Measurements from ENCODE around the gene MGAT5. TPM values are rescaled to one million over a fixed set of nuclear protein-coding genes. Genes with fewer than 3 reads are reported as not detected.
A peak's percentile ranks its signal among the peaks of the same experiment; 100 is the strongest.

Gene MGAT5
- total and polyA plus RNA-seq, 4 donors, result 6.1 to 49.7 (median 22.1) TPM

DNA sequence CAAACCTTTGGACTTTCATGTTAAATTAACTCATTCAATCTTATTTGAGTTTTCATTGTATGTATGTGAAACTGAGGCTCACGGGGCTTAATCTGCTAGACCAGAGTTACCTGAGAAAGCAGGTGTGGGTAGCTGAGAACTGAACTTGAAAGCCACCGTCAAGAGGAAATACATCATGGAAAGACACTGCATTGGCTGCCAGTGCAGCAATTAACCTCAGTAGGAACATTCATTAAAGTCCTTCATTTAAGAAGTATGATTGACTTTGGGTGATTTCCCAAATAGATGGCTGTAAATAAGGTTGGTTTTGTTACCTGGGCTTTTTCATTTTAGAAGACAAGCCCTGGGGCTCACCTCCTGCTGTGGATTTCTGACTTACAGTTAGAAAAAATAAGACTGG lies 36.5 kb upstream of the MGAT5 start:
- H3K27ac ChIP-seq (ENCODE audit: low read depth in 1 of 2, low read length in 2 of 2), result no peak overlapping the region
- H3K4me3 ChIP-seq (ENCODE audit: low read length in 2 of 2), result no peak overlapping the region
- 94 to 95% methylated on average over 2 of the region's 2 CpGs for WGBS, 2 donors
- ATAC-seq (ENCODE audit: low FRiP score) (no peak), DNase-seq (no peak)
- intact Hi-C loops (cut with DNase I), result no loop called here
- H3K9me3 ChIP-seq (ENCODE audit: control insufficient read depth, low read length), result no peaks in the 10 kb centered on the region
- no peaks in the 10 kb centered on the region for H3K27me3 ChIP-seq (ENCODE audit: control insufficient read depth in 1 of 2, insufficient read depth in 2 of 2, low read length in 1 of 2)
- no peaks in the 10 kb centered on the region for H3K36me3 ChIP-seq (ENCODE audit: control insufficient read depth in 1 of 2, insufficient read depth in 2 of 2, low read length in 1 of 2)
- H3K4me1 ChIP-seq (ENCODE audit: control insufficient read depth in 1 of 2, insufficient read depth in 2 of 2, low read length in 2 of 2), result peaks cover 0 to 7% of the 10 kb centered on the region in 2 donors

GRCh38 chr2:134217924-134218323 lies 35.9 kb upstream of the MGAT5 start:
- Histone ChIP-seq H3K4me1 (ENCODE audit: control insufficient read depth in 1 of 2, insufficient read depth in 2 of 2, low read length in 2 of 2) (peaks cover 0 to 7% of the 10 kb centered on the region in 2 donors), H3K27me3 (ENCODE audit: control insufficient read depth in 1 of 2, insufficient read depth in 2 of 2, low read length in 1 of 2) (no peaks in the 10 kb centered on the region), H3K36me3 (ENCODE audit: control insufficient read depth in 1 of 2, insufficient read depth in 2 of 2, low read length in 1 of 2) (no peaks in the 10 kb centered on the region), H3K4me3 (ENCODE audit: low read length in 2 of 2) (no peak overlapping the region), H3K27ac (ENCODE audit: low read depth in 1 of 2, low read length in 2 of 2) (no peak overlapping the region), H3K9me3 (ENCODE audit: control insufficient read depth, low read length) (no peaks in the 10 kb centered on the region)
- WGBS, 2 donors, result 97% methylated on average over 1 of the region's 1 CpG
- DNase-seq, result no peak
- ATAC-seq (ENCODE audit: low FRiP score), result no peak
- intact Hi-C loops (cut with DNase I), result no loop called here

DNA sequence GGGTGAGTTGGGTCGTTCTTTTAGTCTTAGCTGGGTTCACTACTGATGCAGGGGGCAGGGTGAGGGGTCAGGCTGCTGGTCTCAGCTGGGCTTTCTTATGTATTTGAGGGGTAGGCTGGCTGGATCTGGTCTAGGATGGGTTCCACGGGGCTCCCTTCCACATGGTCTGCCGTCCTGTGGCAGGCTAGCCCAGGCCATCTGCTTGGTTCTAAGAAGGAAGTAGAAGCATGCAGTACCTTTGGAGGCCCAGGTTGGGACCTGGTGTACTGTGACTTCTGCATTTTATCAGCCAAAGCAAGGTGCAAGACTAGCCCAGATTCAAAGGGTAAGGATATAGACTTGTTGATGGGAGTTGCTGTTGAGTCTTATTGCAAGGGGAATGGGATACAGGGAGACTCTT lies 35.5 kb upstream of the MGAT5 start:
- 93 to 94% methylated on average over 3 of the region's 3 CpGs for WGBS, 2 donors
- intact Hi-C loops (cut with DNase I), result no loop called here
- Histone ChIP-seq H3K4me1 (ENCODE audit: control insufficient read depth in 1 of 2, insufficient read depth in 2 of 2, low read length in 2 of 2) (peaks cover 0 to 7% of the 10 kb centered on the region in 2 donors), H3K36me3 (ENCODE audit: control insufficient read depth in 1 of 2, insufficient read depth in 2 of 2, low read length in 1 of 2) (no peaks in the 10 kb centered on the region), H3K27me3 (ENCODE audit: control insufficient read depth in 1 of 2, insufficient read depth in 2 of 2, low read length in 1 of 2) (no peaks in the 10 kb centered on the region), H3K4me3 (ENCODE audit: low read length in 2 of 2) (no peak overlapping the region), H3K27ac (ENCODE audit: low read depth in 1 of 2, low read length in 2 of 2) (no peak overlapping the region), H3K9me3 (ENCODE audit: control insufficient read depth, low read length) (no peaks in the 10 kb centered on the region)
- DNase-seq (no peak), ATAC-seq (ENCODE audit: low FRiP score) (no peak)

DNA sequence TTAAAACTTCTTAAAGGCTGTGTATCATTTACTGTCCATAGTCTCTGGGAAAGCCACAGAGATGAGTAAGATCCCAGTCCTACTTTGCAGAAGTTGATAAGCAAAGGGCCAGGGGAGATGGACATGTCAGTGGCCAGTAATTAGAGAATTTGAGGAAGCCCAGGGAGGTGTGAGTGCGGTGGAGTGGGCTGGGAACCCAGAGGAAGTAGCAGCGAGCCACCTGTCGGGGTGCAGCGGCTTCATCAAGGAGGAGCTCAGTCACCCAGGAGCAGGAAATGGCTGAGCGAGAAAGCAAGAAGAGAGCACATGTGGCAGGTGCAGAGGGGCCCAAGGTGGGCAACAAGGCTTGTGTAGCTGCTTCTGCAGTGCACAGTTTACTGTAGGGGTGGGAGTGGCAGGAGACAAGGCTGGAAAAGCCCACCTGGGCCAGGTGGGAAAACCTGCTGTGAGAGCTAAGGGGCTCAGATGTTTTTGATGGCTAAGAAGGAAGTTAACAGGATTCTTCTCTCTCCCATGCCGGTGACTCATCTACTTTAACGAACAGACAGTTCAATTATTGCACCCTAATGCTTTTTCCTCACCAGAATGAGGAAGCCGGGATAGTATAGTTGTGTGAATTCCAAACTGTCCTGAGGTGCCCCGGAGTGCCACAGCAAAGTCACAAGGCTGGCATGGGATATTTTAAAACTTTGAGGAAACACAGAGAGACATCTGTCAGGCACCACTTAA lies 34.8 kb upstream of the MGAT5 start:
- ATAC-seq (ENCODE audit: low FRiP score) (peak; percentile 44), DNase-seq (peak in 1 of 2 donors; percentile 58)
- no peaks in the 10 kb centered on the region for H3K36me3 ChIP-seq (ENCODE audit: control insufficient read depth in 1 of 2, insufficient read depth in 2 of 2, low read length in 1 of 2)
- peaks cover 0 to 7% of the 10 kb centered on the region in 2 donors for H3K4me1 ChIP-seq (ENCODE audit: control insufficient read depth in 1 of 2, insufficient read depth in 2 of 2, low read length in 2 of 2)
- 67 to 78% methylated on average over 9 of the region's 9 CpGs for WGBS, 2 donors
- no peaks in the 10 kb centered on the region for H3K27me3 ChIP-seq (ENCODE audit: control insufficient read depth in 1 of 2, insufficient read depth in 2 of 2, low read length in 1 of 2)
- H3K4me3 ChIP-seq (ENCODE audit: low read length in 2 of 2), result no peak overlapping the region
- intact Hi-C loops (cut with DNase I), result no loop called here
- no peak overlapping the region for H3K27ac ChIP-seq (ENCODE audit: low read depth in 1 of 2, low read length in 2 of 2)
- H3K9me3 ChIP-seq (ENCODE audit: control insufficient read depth, low read length), result no peaks in the 10 kb centered on the region

DNA sequence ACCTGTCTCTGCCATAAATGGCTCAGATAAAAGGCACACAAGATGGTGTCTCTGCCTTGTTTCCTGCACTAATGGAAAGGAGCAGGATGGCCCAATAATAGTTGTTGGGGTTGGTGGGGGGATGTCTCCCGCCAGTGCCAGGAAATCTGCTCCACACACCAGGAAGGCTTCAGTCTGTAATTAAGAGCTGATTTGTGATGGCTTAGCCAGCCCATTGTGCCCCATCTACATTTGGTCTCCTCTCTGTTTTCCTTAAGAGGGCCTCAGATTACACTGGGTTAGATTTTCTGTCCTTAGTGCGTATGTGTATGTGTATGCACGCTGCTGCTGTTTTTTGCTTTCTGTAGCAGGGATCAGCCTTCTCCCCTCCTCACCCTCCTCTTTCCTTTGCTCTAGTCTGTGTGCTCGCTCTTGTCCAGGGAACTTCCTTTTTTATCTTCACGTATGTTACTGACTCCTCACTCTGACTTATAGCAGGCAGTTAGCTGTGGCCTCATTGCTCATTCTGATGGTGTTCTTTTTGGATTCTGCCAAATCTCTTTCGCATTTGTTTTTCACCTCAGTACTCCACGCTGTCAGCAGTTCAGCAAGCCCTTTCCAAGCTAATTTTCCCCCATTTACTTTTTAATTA lies 33.4 kb upstream of the MGAT5 start:
- H3K4me1 ChIP-seq (ENCODE audit: control insufficient read depth in 1 of 2, insufficient read depth in 2 of 2, low read length in 2 of 2), result peaks cover 0 to 7% of the 10 kb centered on the region in 2 donors
- 91% methylated on average over 7 of the region's 7 CpGs for WGBS, 2 donors
- H3K9me3 ChIP-seq (ENCODE audit: control insufficient read depth, low read length), result no peaks in the 10 kb centered on the region
- intact Hi-C loops (cut with DNase I), result no loop called here
- no peaks in the 10 kb centered on the region for H3K36me3 ChIP-seq (ENCODE audit: control insufficient read depth in 1 of 2, insufficient read depth in 2 of 2, low read length in 1 of 2)
- ATAC-seq (ENCODE audit: low FRiP score) (no peak), DNase-seq (no peak)
- H3K4me3 ChIP-seq (ENCODE audit: low read length in 2 of 2), result no peak overlapping the region
- H3K27me3 ChIP-seq (ENCODE audit: control insufficient read depth in 1 of 2, insufficient read depth in 2 of 2, low read length in 1 of 2), result no peaks in the 10 kb centered on the region
- no peak overlapping the region for H3K27ac ChIP-seq (ENCODE audit: low read depth in 1 of 2, low read length in 2 of 2)

- H3K9me3 ChIP-seq (ENCODE audit: control insufficient read depth, low read length), result no peaks in the 10 kb centered on the region
- DNase-seq (no peak), ATAC-seq (ENCODE audit: low FRiP score) (no peak)
- no peak overlapping the region for H3K27ac ChIP-seq (ENCODE audit: low read depth in 1 of 2, low read length in 2 of 2)
- intact Hi-C loops (cut with DNase I), result no loop called here
- no peaks in the 10 kb centered on the region for H3K36me3 ChIP-seq (ENCODE audit: control insufficient read depth in 1 of 2, insufficient read depth in 2 of 2, low read length in 1 of 2)
- WGBS, 2 donors, result 87 to 91% methylated on average over 3 of the region's 3 CpGs
- H3K4me3 ChIP-seq (ENCODE audit: low read length in 2 of 2), result no peak overlapping the region
- H3K4me1 ChIP-seq (ENCODE audit: control insufficient read depth in 1 of 2, insufficient read depth in 2 of 2, low read length in 2 of 2), result peaks cover 2 to 6% of the 10 kb centered on the region in 2 donors
- H3K27me3 ChIP-seq (ENCODE audit: control insufficient read depth in 1 of 2, insufficient read depth in 2 of 2, low read length in 1 of 2), result no peaks in the 10 kb centered on the region
These were observed 29.9 kb upstream of the MGAT5 start for GRCh38 chr2:134224005-134224404.

GRCh38 chr2:134225173-134225572 lies 28.7 kb upstream of the MGAT5 start:
- intact Hi-C loops (cut with DNase I), result no loop called here
- no peaks in the 10 kb centered on the region for H3K9me3 ChIP-seq (ENCODE audit: control insufficient read depth, low read length)
- peaks cover 0 to 2% of the 10 kb centered on the region in 2 donors for H3K4me1 ChIP-seq (ENCODE audit: control insufficient read depth in 1 of 2, insufficient read depth in 2 of 2, low read length in 2 of 2)
- H3K27me3 ChIP-seq (ENCODE audit: control insufficient read depth in 1 of 2, insufficient read depth in 2 of 2, low read length in 1 of 2), result no peaks in the 10 kb centered on the region
- DNase-seq (no peak), ATAC-seq (ENCODE audit: low FRiP score) (no peak)
- no peak overlapping the region for H3K4me3 ChIP-seq (ENCODE audit: low read length in 2 of 2)
- 95 to 96% methylated on average over 2 of the region's 2 CpGs for WGBS, 2 donors
- H3K36me3 ChIP-seq (ENCODE audit: control insufficient read depth in 1 of 2, insufficient read depth in 2 of 2, low read length in 1 of 2), result no peaks in the 10 kb centered on the region
- no peak overlapping the region for H3K27ac ChIP-seq (ENCODE audit: low read depth in 1 of 2, low read length in 2 of 2)

- H3K36me3 ChIP-seq (ENCODE audit: control insufficient read depth in 1 of 2, insufficient read depth in 2 of 2, low read length in 1 of 2), result no peaks in the 10 kb centered on the region
- no peak overlapping the region for H3K27ac ChIP-seq (ENCODE audit: low read depth in 1 of 2, low read length in 2 of 2)
- 77 to 79% methylated on average over 2 of the region's 2 CpGs for WGBS, 2 donors
- intact Hi-C loops (cut with DNase I), result no loop called here
- no peak for ATAC-seq (ENCODE audit: low FRiP score)
- H3K9me3 ChIP-seq (ENCODE audit: control insufficient read depth, low read length), result no peaks in the 10 kb centered on the region
- H3K27me3 ChIP-seq (ENCODE audit: control insufficient read depth in 1 of 2, insufficient read depth in 2 of 2, low read length in 1 of 2), result no peaks in the 10 kb centered on the region
- H3K4me3 ChIP-seq (ENCODE audit: low read length in 2 of 2), result no peak overlapping the region
- no peak for DNase-seq
- H3K4me1 ChIP-seq (ENCODE audit: control insufficient read depth in 1 of 2, insufficient read depth in 2 of 2, low read length in 2 of 2), result peaks cover 0 to 2% of the 10 kb centered on the region in 2 donors
These were observed 28.0 kb upstream of the MGAT5 start for GRCh38 chr2:134225841-134226240.

GRCh38 chr2:134226601-134227000 lies 27.3 kb upstream of the MGAT5 start:
- Histone ChIP-seq H3K27ac (ENCODE audit: low read depth in 1 of 2, low read length in 2 of 2) (no peak overlapping the region), H3K4me3 (ENCODE audit: low read length in 2 of 2) (no peak overlapping the region), H3K36me3 (ENCODE audit: control insufficient read depth in 1 of 2, insufficient read depth in 2 of 2, low read length in 1 of 2) (no peaks in the 10 kb centered on the region), H3K9me3 (ENCODE audit: control insufficient read depth, low read length) (no peaks in the 10 kb centered on the region), H3K27me3 (ENCODE audit: control insufficient read depth in 1 of 2, insufficient read depth in 2 of 2, low read length in 1 of 2) (no peaks in the 10 kb centered on the region), H3K4me1 (ENCODE audit: control insufficient read depth in 1 of 2, insufficient read depth in 2 of 2, low read length in 2 of 2) (peaks cover 0 to 2% of the 10 kb centered on the region in 2 donors)
- intact Hi-C loops (cut with DNase I), result no loop called here
- DNase-seq (no peak), ATAC-seq (ENCODE audit: low FRiP score) (no peak)
- 67 to 74% methylated on average over 4 of the region's 4 CpGs for WGBS, 2 donors
